Neural progenitor cell (in vitro differentiated cells): ENCODE results near the gene DOCK3. TPM values are rescaled to one million over a fixed set of nuclear protein-coding genes. Genes with fewer than 3 reads are reported as not detected.

Source experiments
- DNase-seq: peaks from one replicate; pipeline ENCODE4 v3.0.0-alpha.2; 2016; ENCODE audit warnings: low spot score
- H2AFZ ChIP-seq: fragments of 200-600 bp; sonication (generic); replicated peaks from 2 replicates; pipeline ENCODE4 v1.6.1; 2016; ENCODE audit warnings: antibody characterized with exemption
- H3F3A ChIP-seq: fragments of 200-600 bp; sonication (generic); 2 replicates; pipeline ENCODE4 v1.6.1; 2016; ENCODE audit warnings: antibody characterized with exemption, low read depth
- H3K27ac ChIP-seq: fragments of 200-600 bp; sonication (generic); 2 replicates; pipeline ENCODE4 v1.5.1; 2016; ENCODE audit warnings: mild to moderate bottlenecking
- H3K27me3 ChIP-seq: fragments of 200-600 bp; sonication (generic); 2 replicates; pipeline ENCODE4 v1.6.1; 2016; ENCODE audit warnings: mild to moderate bottlenecking, moderate library complexity
- H3K36me3 ChIP-seq: fragments of 200-600 bp; sonication (generic); 2 replicates; pipeline ENCODE4 v1.5.1; 2016
- H3K4me1 ChIP-seq: fragments of 200-600 bp; sonication (generic); 2 replicates; pipeline ENCODE4 v1.6.1; 2016; ENCODE audit warnings: mixed run types
- H3K4me2 ChIP-seq: fragments of 200-600 bp; sonication (generic); 2 replicates; pipeline ENCODE4 v1.6.1; 2016
- H3K4me3 ChIP-seq: fragments of 200-600 bp; sonication (generic); 2 replicates; pipeline ENCODE4 v1.5.1; 2016
- H3K79me2 ChIP-seq: fragments of 200-600 bp; sonication (generic); 2 replicates; pipeline ENCODE4 v1.6.1; 2016; ENCODE audit warnings: low read depth
- H3K9ac ChIP-seq: fragments of 200-600 bp; sonication (generic); 2 replicates; pipeline ENCODE4 v1.6.1; 2016
- H3K9me3 ChIP-seq: fragments of 200-600 bp; sonication (generic); 2 replicates; pipeline ENCODE4 v1.5.1; 2016; ENCODE audit warnings: low read depth
- H4K20me1 ChIP-seq: fragments of 200-600 bp; sonication (generic); 2 replicates; pipeline ENCODE4 v1.6.1; 2016; ENCODE audit warnings: low read depth
- H3K27ac Mint-ChIP-seq: 3 replicates; pipeline ENCODE4 v1.8.0; 2021; ENCODE audit warnings: mixed read lengths
- H3K27me3 Mint-ChIP-seq: 2 replicates; pipeline ENCODE4 v1.8.0; 2022; ENCODE audit warnings: low read depth, mild to moderate bottlenecking, inconsistent platforms, moderate library complexity, mixed read lengths; ENCODE audit not compliant: insufficient read depth
- H3K36me3 Mint-ChIP-seq: 3 replicates; pipeline ENCODE4 v1.8.0; 2021; ENCODE audit warnings: mixed read lengths
- H3K4me1 Mint-ChIP-seq: 3 replicates; pipeline ENCODE4 v1.8.0; 2021; ENCODE audit warnings: mixed read lengths
- H3K4me3 Mint-ChIP-seq: 3 replicates; pipeline ENCODE4 v1.8.0; 2021; ENCODE audit warnings: mild to moderate bottlenecking, moderate library complexity, mixed read lengths
- H3K9me3 Mint-ChIP-seq: 3 replicates; pipeline ENCODE4 v1.8.0; 2020; ENCODE audit warnings: mixed read lengths
- EZH2 ChIP-seq: fragments of 200-600 bp; sonication (generic); IDR thresholded peaks from 2 replicates; pipeline ENCODE4 v1.6.1; 2017; ENCODE audit warnings: antibody characterized with exemption, mild to moderate bottlenecking, moderate library complexity
- EZH2phosphoT487 ChIP-seq: fragments of 200-600 bp; sonication (generic); IDR thresholded peaks from 2 replicates; pipeline ENCODE4 v1.6.1; 2017; ENCODE audit warnings: antibody characterized with exemption
- microRNA-seq: library from miRNA; unstranded; fragments of <30 nt; microRNA quantifications from one replicate; pipeline ENCODE4, GENCODE V29; 2016
- small RNA-seq: library from RNA; depleted of rRNA; stranded (forward); fragments of <200 nt; gene quantifications from one replicate; pipeline ENCODE3, GENCODE V24; 2015
- total RNA-seq: library from RNA; depleted of rRNA; stranded (reverse); fragments of >200 nt; gene quantifications from 2 replicates; pipeline ENCODE4 v1.2.3, GENCODE V29; 2015; ENCODE audit warnings: low replicate concordance
- TF ChIP-seq, protein P1 (sequence below): fragments of 200-600 bp; sonication (generic); IDR thresholded peaks from 2 replicates; pipeline ENCODE4 v1.5.1; 2017; ENCODE audit warnings: antibody characterized with exemption, mild to moderate bottlenecking

The DOCK3 gene
- total RNA-seq, 1 donor from 2014 or later = 10.7 TPM

DNA sequence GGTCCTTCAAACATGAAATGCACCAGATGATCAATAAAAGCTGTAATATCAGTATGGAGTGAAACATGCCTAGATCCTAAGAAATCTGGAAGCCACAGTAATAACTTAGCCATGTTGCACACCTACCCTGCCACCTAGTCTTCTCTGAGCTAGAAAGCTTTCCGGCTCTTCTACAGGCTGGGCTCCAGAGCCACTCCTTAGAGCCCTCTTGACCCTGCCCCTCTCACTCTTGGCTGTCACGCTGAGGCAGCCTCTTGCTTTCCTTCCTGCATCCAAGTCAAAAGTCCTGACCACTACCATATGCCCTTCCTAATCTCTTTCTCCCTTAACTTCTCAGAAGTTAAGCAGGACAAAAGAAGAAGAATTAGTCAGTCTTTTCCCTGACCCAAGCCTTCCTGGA, 734.1 kb downstream of the DOCK3 start:
- Mint-ChIP-seq H3K27ac (no peak overlapping the region), H3K27me3 (no peaks in the 10 kb centered on the region), H3K9me3 (no peaks in the 10 kb centered on the region), H3K4me3 (no peak overlapping the region), H3K36me3 (peaks cover 26% of the 10 kb centered on the region), H3K4me1 (no peaks in the 10 kb centered on the region)
- Histone ChIP-seq H3K27me3 (no peaks in the 10 kb centered on the region), H3K27ac (no peak overlapping the region), H4K20me1 (peaks cover 6% of the 10 kb centered on the region), H2AFZ (no peak overlapping the region), H3K9ac (peak overlapping the region; percentile 27), H3K4me2 (no peak overlapping the region), H3K36me3 (peaks cover 14% of the 10 kb centered on the region), H3F3A (no peaks in the 10 kb centered on the region), H3K4me3 (no peak overlapping the region), H3K4me1 (no peaks in the 10 kb centered on the region), H3K79me2 (no peaks in the 10 kb centered on the region), H3K9me3 (no peaks in the 10 kb centered on the region)
- TF ChIP-seq EZH2 = no peak
- TF ChIP-seq EZH2phosphoT487 = no peak
- TF ChIP-seq, protein P1, sequence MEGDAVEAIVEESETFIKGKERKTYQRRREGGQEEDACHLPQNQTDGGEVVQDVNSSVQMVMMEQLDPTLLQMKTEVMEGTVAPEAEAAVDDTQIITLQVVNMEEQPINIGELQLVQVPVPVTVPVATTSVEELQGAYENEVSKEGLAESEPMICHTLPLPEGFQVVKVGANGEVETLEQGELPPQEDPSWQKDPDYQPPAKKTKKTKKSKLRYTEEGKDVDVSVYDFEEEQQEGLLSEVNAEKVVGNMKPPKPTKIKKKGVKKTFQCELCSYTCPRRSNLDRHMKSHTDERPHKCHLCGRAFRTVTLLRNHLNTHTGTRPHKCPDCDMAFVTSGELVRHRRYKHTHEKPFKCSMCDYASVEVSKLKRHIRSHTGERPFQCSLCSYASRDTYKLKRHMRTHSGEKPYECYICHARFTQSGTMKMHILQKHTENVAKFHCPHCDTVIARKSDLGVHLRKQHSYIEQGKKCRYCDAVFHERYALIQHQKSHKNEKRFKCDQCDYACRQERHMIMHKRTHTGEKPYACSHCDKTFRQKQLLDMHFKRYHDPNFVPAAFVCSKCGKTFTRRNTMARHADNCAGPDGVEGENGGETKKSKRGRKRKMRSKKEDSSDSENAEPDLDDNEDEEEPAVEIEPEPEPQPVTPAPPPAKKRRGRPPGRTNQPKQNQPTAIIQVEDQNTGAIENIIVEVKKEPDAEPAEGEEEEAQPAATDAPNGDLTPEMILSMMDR = no peak
- DNase-seq = no peak

DNA sequence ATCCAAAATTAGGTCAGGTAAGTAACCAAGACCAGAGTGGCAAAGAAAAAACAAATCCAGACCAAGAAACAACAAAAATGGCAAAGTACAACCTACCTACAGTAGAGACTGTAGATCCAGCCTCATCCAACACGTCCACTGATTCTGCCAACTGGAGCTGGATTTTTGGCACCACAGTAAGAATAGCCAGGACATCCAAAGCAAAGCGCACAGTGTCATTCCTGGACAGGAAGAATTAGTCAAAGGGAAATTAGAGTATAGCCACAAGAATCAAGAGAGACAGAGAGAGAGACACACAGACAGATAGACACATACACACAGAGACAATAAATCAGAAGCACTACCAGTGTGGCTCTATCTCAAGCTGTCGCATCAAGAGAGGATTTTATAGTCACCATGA, 747.5 kb downstream of the DOCK3 start:
- H3K27ac ChIP-seq = no peak overlapping the region
- H2AFZ ChIP-seq = no peak overlapping the region
- H3K4me2 ChIP-seq = no peak overlapping the region
- Mint-ChIP-seq H3K27ac (no peak overlapping the region), H3K4me1 (no peaks in the 10 kb centered on the region), H3K36me3 (peaks cover 16% of the 10 kb centered on the region), H3K27me3 (no peaks in the 10 kb centered on the region), H3K4me3 (no peak overlapping the region), H3K9me3 (no peaks in the 10 kb centered on the region)
- no peak overlapping the region for H3K9ac ChIP-seq
- DNase-seq = no peak
- no peak for TF ChIP-seq EZH2
- H3K9me3 ChIP-seq = no peaks in the 10 kb centered on the region
- H3K36me3 ChIP-seq = no peaks in the 10 kb centered on the region
- H3K4me1 ChIP-seq = no peaks in the 10 kb centered on the region
- H3F3A ChIP-seq = no peaks in the 10 kb centered on the region
- no peaks in the 10 kb centered on the region for H4K20me1 ChIP-seq
- H3K4me3 ChIP-seq = no peak overlapping the region
- no peaks in the 10 kb centered on the region for H3K27me3 ChIP-seq
- H3K79me2 ChIP-seq = no peaks in the 10 kb centered on the region

DNA sequence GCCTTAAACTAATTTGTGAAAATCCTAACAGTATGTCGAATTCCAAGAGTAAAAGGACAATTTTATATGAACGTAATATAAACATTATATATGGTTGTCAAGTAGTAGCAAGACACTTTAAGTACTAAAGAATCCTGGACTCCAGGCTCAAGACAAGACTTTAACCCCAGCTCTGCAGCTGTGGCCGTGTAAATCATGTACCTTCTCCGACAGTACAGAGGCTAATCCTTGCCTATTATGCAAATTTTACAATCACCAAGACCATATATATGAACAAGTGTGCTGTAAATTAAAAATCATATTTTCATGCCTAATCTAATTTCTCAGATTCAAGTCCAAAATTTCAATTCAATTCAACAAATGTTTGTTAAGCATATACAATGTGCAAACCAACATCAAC, 752.2 kb downstream of the DOCK3 start:
- Histone ChIP-seq H3K4me3 (no peak overlapping the region), H4K20me1 (no peaks in the 10 kb centered on the region), H3K4me1 (no peaks in the 10 kb centered on the region), H3K27ac (no peak overlapping the region), H3K4me2 (no peak overlapping the region), H3K9me3 (no peaks in the 10 kb centered on the region), H3F3A (no peaks in the 10 kb centered on the region), H3K9ac (no peak overlapping the region), H3K79me2 (no peaks in the 10 kb centered on the region), H3K36me3 (no peaks in the 10 kb centered on the region), H3K27me3 (no peaks in the 10 kb centered on the region), H2AFZ (no peak overlapping the region)
- no peaks in the 10 kb centered on the region for H3K9me3 Mint-ChIP-seq
- no peaks in the 10 kb centered on the region for H3K27me3 Mint-ChIP-seq
- H3K27ac Mint-ChIP-seq = no peak overlapping the region
- no peak overlapping the region for H3K4me3 Mint-ChIP-seq
- H3K36me3 Mint-ChIP-seq = peaks cover 9% of the 10 kb centered on the region
- TF ChIP-seq EZH2 (no peak), EZH2phosphoT487 (no peak)
- TF ChIP-seq, protein P1 = no peak
- DNase-seq = no peak
- H3K4me1 Mint-ChIP-seq = no peaks in the 10 kb centered on the region

DNA sequence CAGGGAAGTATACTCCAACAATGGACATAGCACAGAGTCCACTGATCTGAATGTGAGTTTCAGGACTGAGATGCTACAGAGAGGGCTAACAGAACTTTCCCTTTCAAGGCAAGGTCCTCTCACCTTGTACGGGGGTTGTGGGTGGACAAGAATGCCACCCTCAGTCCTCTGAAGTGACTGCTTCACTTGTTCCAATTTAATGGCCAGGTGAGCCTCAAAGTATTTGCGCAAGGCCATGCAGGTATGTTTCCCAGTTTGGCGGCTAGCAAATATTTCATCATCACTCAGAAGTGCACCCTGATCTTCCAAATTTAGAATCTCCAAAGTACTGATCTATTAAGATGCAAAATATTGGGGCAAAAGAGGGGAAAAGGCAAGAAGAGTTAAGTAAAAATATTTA, 754.4 kb downstream of the DOCK3 start:
- Mint-ChIP-seq H3K27ac (no peak overlapping the region), H3K4me3 (no peak overlapping the region), H3K4me1 (no peaks in the 10 kb centered on the region), H3K9me3 (no peaks in the 10 kb centered on the region), H3K27me3 (no peaks in the 10 kb centered on the region), H3K36me3 (peaks cover 16% of the 10 kb centered on the region)
- Histone ChIP-seq H3K4me1 (no peaks in the 10 kb centered on the region), H3K27me3 (no peaks in the 10 kb centered on the region), H3K4me3 (no peak overlapping the region), H3K9ac (no peak overlapping the region), H2AFZ (no peak overlapping the region), H3K4me2 (no peak overlapping the region), H3K36me3 (peaks cover 4% of the 10 kb centered on the region), H3F3A (no peaks in the 10 kb centered on the region), H3K9me3 (no peaks in the 10 kb centered on the region), H3K27ac (no peak overlapping the region), H3K79me2 (peaks cover 1% of the 10 kb centered on the region), H4K20me1 (peaks cover 2% of the 10 kb centered on the region)
- no peak for DNase-seq
- TF ChIP-seq EZH2 (no peak), EZH2phosphoT487 (no peak)
- TF ChIP-seq, protein P1 = no peak

Small RNAs within 50 kb of the gene (microRNA-seq; reads per million reads assigned to microRNA genes)
- 10.3 reads per million, percentile 38 among the genes with 10 or more reads in this experiment for gene MIR4787

Small RNAs within 50 kb of the gene (small RNA-seq; reads per million reads assigned to genes)
- gene MIR4787 (0.25 reads per million, percentile 14 among the genes with 10 or more reads in this experiment), gene PPIAP69 (not detected)

Other genes with a start within 250 kb of the DOCK3 start
- 4.3 and 9.5 TPM in 2 replicates for gene CACNA2D2, start 171.3 kb upstream of the DOCK3 start, total RNA-seq
- gene C3orf18, start 107.2 kb upstream of the DOCK3 start, total RNA-seq = 8.5 and 15.6 TPM in 2 replicates
- gene HEMK1, start 105.4 kb upstream of the DOCK3 start, total RNA-seq = 9.3 and 20.8 TPM in 2 replicates
- 0.32 and 0.90 TPM in 2 replicates for gene CISH, start 63.2 kb upstream of the DOCK3 start, total RNA-seq
- 47.7 and 77.5 TPM in 2 replicates for gene MAPKAPK3, start 57.8 kb upstream of the DOCK3 start, total RNA-seq